Fibroblast of the conjunctiva (primary cell): Measurements from ENCODE around the gene TKTL1.
"Not testable (repeated sequence)": the region's sequence is repeated elsewhere in the genome, so short reads cannot be mapped to it uniquely, and the experiment has no call there.

ENCODE experiments used
- DNase-seq: peaks from one replicate; pipeline ENCODE4 v3.0.0-alpha.2; 2010; ENCODE audit warnings: low read depth

The TKTL1 gene

DNA sequence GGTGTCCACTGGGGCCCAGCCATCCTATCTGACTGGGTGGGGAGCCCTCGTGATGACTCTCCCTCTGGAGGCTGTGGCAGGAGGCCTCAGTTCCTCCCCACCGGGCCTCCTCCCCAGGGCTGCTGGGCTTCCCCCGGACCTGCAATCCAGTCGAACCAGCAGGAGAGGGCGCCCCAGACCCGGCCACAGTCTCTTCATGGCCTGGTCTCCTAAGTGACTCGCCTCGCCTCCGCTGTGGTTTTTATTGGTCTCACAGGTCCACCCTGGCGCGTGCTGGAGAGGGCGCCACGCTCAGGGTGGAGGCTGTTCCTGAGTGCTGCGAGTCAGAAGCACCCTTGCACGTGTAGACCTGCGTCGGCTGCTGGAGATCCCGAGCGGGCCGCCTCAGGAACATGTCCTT is 48.0 kb downstream of the TKTL1 start:
- not testable (repeated sequence) for DNase-seq

DNA sequence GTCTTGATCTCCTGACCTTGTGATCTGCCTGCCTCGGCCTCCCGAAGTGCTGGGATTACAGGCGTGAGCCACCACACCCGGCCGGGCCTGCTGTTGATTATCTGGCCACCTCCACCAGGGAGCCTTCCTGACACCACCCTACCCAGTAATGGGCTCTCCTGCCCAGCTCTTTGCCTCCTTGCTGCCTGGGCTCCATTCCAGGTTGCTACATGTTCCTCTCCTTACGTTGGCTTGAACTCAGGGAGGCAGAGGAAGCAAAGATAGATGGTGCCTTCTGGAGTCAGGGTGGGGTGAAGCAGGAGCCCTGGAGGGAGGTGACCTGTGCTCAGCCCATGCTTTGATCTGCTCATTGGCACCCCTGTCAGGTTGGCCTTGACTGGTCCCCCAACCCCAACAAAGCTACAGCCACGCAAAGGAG is 52.5 kb downstream of the TKTL1 start:
- no peak for DNase-seq

DNA sequence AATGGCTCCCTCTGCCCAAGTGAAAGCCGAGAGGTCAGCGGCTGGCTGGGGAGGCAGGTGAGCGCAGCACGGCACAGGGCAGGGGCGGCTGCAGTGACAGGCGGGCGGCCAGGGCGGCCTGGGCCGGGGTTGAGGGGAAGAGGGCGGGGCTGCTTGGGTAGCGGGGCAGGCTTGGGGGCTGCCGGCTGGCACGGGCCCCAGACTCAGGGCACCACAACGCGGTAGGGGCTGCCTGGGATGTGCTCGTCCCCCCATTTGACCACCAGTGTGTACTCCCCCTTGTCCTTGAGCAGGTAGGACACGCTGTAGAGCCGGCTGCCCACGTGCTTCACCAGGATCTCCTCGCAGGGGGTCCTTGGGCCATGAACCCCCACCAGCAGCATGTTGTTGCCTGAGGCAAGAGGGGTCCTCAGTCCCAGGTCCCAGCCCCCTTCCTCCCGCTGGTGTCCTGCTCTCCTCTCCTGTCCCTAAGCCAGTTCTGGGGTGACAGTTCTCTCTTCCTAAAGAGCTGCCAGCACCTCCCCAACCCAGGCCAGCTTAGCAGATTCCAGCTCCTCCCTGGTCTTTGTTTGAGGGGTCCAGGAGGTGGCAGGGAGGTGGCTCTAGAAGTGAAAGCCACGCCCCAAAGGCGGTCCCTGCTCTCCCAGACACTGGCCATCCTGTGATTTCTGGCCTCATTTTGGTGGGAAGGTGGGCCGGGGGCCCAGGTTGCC is 53.2 kb downstream of the TKTL1 start:
- no peak for DNase-seq

DNA sequence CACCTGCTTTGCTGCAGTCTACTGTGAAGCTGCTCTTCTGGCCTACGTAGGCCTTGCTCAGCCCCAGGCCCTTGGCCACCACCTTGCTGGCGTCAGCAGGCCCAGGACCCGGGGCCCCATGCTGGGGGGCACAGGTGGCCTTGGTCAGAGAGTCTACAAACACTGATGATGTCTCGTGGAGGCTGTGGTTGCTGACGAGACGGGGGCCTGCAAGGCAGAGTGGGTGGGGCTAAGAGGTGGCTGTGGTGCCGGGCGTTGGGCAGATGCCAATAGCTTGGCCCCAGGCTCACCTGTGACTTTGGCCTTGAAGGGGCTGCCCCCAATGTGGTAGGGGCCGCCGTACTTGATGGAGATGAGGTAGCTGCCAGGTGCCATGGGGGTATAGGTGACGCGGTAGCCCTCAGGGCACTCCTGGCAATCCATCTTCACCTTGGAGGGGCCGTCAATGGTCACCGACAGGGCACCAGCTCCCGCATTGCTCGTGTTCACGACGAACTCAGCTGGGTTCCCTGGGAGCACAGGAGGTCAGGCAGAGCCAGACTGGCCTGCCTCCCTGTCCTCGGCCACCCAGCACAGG is 53.9 kb downstream of the TKTL1 start:
- DNase-seq = no peak

GRCh38 chrX:154349979-154350378 is 54.4 kb downstream of the TKTL1 start:
- DNase-seq = no peak

GRCh38 chrX:154350429-154351182 is 55.0 kb downstream of the TKTL1 start:
- no peak for DNase-seq

DNA sequence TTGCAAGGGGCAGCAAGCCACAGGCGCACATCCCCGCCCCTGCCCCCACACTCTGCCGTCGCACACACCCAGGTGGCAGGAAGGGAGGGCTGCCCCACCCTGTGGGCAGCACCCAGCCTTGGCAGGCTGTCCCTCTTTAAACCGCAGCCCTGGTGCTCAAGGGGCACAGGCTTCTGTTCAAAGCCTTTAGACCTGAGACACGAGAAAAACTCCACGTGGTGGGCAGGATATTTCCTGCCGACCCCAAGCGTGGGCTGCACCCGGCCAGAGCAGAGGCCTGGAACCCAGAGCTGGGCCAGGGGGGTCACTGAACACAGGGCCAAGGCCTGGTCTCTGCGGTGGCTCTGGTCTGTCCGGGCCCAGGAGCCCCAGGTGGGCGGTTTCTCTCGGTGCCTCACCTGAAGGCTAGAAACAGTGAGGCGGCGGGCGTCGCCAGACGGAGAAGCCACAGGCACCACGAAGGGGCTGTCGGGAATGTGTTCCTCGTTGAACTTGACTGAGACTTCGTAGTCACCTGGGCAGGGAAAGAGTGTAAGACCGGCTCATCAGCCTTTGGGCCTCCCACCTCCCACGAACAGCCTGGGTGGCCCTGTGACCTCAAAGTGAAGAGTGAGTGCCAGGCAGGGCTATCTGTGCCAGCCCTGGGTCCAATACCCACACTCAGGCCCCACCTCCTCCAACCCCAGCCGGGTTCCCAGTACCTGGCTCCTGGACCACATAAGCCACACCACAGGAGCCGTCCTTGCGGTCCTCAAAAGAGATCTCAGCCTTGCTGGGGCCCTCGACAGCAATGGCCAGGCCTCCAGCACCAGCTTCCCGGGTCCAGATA is 55.8 kb downstream of the TKTL1 start:
- DNase-seq = no peak

DNA sequence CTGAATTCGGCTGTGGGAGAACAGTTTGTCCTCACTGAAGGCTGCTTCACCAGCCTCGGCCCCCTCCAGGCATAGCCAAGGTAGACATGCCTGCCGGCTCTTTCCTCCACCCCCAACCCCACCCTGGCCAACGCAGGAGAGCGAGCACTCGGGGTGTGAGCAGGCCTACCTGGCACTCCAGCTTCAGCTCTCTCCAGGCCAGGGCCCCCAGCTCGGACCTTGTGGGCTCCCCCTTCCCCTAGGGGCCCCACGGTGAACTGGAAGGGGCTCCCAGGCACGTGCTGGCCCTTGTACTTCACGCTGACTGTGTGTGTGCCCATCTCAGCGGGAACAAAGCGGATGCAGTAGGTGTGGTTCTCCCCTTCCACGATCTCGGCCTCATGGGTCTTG is 56.4 kb downstream of the TKTL1 start:
- DNase-seq = no peak

- no peak for DNase-seq
Observed at GRCh38 chrX:154352466-154352865, 56.9 kb downstream of the TKTL1 start.

- DNase-seq = no peak
Observed at GRCh38 chrX:154353172-154353843, 57.7 kb downstream of the TKTL1 start.

GRCh38 chrX:154354013-154354412 is 58.4 kb downstream of the TKTL1 start:
- no peak for DNase-seq

DNA sequence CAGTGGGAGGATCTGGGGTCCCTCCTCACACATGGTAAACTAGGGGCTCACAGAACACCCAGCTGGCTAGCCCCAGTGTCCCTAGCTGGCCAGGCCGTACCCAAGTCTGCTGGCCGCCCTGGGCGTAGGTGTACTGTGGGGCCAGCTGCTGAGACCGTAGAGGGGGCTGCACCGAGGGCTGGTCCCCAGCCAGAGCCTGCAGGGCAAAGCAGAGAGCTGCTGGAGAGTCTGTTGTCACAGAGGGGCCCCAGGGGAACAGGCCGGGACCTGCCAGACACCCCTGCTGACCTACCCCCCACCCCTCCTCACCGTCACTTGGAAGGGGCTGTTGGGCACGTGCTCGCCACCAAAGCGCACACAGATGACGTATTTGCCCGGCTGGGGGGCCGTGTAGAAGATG is 58.9 kb downstream of the TKTL1 start:
- no peak for DNase-seq

- DNase-seq = no peak
Observed at GRCh38 chrX:154355094-154355775, 59.6 kb downstream of the TKTL1 start.

GRCh38 chrX:154355776-154356140 is 60.2 kb downstream of the TKTL1 start:
- DNase-seq = no peak

DNA sequence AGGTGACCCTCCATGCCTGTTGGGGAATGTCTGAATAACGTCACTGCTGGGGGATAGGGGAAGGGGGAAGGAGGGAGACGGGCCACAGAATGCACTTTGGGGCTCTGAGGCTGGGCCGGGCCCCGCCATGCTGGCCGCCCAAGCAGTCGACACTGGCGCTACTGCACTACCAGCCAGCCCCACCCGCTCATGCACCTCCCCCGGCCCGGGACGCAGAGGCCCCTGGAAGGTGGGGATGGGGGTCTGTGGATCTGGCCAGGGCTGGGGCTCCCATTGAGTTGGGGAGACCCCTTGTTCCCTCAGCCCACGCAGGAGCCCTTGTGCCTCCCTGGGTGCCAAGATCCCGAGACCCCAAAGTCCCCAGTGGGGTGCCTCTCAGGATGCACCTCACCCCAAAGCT is 61.0 kb downstream of the TKTL1 start:
- no peak for DNase-seq

DNA sequence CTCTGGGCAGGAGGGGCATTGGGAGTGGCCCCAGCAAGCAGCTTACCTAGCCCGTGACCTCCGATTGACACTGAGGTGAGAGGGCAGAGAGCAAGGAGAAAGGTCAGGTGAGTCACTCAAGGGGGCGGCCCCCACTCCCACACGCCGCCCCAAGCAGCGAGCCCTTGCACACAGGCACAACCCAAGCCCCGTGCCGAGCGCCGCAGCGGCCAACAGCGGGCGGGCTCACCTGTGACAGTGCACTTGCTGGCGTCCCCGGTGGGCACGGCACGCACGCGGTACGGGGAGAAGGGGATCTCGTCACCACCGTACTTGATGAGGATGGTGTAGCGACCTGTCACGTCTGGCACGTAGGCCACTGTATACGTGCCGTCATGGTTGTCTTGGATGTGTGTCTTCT is 61.6 kb downstream of the TKTL1 start:
- DNase-seq = no peak

- no peak for DNase-seq
Observed at GRCh38 chrX:154358011-154358410, 62.4 kb downstream of the TKTL1 start.

GRCh38 chrX:154358829-154359228 is 63.2 kb downstream of the TKTL1 start:
- no peak for DNase-seq

DNA sequence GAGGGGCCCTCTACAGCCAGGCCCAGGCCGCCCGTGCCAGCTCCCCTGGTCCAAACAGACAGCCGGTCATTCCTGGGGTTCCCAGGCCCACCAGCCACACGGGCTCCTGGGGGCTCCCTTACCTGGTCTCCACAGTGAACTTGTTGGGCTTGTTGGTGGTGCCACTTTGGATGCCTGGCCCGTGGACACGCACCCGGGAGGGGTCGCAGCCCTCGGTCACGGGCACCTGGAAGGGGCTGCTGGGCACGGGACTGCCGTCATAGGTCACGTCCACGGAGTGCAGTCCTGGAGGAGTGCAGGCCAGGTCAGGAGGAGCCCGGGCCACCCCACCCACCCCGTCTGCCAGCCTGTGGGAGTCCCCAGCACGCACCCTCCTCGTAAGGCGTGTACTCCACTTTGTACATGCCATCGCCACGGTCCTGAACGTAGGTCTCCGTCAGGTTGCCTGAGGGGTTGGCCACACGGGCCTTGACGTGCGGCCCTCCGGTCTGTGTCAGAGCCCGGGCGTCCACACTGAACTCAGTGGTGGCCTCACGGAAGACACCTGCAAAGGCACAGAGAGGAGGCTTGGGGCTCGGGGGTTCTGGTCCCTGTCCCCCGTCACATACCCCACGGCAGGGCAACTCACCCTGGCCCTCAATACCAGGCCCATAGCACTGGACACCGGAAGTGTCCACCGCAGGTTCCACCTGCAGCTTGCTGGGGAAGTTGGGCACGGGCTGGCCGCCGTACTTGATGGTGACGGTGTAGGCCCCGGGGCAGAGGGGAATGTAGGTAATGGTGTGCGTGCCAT is 64.0 kb downstream of the TKTL1 start:
- DNase-seq = no peak

DNA sequence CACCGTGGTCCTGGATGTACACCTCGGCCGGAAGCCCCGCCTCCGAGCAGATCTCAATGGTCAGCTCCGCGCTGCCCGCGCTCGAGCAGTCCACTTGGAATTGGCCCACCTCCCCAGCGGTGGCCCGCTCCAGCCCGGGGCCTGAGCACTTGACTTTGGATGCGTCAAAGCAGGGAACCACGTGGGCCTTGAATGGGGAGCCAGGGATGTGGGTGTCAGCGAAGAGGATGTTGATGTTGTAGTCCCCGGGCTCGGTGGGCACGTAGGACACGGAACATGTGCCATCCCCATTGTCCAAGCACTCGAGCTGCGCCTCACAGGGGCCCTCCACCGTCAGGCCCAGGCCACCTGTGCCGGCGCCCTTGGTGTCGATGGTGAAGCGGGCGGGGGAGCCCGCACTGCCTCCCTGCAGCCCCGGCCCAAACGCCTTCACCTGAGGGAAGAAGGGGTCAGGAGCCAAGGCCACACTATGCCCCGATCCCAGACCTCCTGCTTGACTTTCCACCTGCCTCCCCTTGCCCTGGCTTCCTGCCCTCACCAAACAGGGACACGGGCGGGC is 64.6 kb downstream of the TKTL1 start:
- no peak for DNase-seq
